PFSK-1 (cell line): ENCODE data around the gene EFCAB8.

Experiments used
- FOXP2 ChIP-seq: optimal IDR thresholded peaks from 2 replicates; pipeline ENCODE3; 2011; ENCODE audit warnings: borderline replicate concordance, control low read depth, inconsistent platforms; ENCODE audit not compliant: insufficient read depth; ENCODE audit errors: extremely low read length, extremely low read depth
- POLR2AphosphoS5 ChIP-seq: IDR thresholded peaks from 2 replicates; pipeline ENCODE4 v1.6.1; 2012; ENCODE audit warnings: low read depth, mild to moderate bottlenecking, control low read depth, low read length, moderate library complexity
- REST ChIP-seq, 2 experiments: IDR thresholded peaks; 2 replicates each; pipeline versions ENCODE4 v1.6.1 to v1.8.0; 2011 to 2012; ENCODE audit warnings: low read depth in 2 of 2, low read length in 2 of 2, control low read depth in 1 of 2, inconsistent platforms in 1 of 2, mild to moderate bottlenecking in 1 of 2, moderate library complexity in 1 of 2; ENCODE audit not compliant: insufficient read depth in 1 of 2
- SIN3A ChIP-seq: IDR thresholded peaks from 2 replicates; pipeline ENCODE4 v1.6.1; 2012; ENCODE audit warnings: mild to moderate bottlenecking, low read length, moderate library complexity, borderline replicate concordance; ENCODE audit not compliant: insufficient read depth
- TAF1 ChIP-seq: IDR thresholded peaks from 2 replicates; pipeline ENCODE4 v1.6.1; 2012; ENCODE audit warnings: low read length, control low read depth, borderline replicate concordance; ENCODE audit not compliant: insufficient read depth

EFCAB8 gene

GRCh38 chr20:32849577-32849976, 9.1 kb upstream of the EFCAB8 start:
- no peak for TF ChIP-seq TAF1
- no peak for TF ChIP-seq REST (IDR thresholded peaks at IDR 0.05; ENCODE audit: insufficient read depth in 1 of 2, low read depth in 2 of 2, low read length in 2 of 2)
- no peak for TF ChIP-seq SIN3A
- no peak for TF ChIP-seq FOXP2
- no peak for TF ChIP-seq POLR2AphosphoS5

GRCh38 chr20:32855387-32855786, 3.3 kb upstream of the EFCAB8 start:
- no peak for TF ChIP-seq SIN3A
- no peak for TF ChIP-seq REST (IDR thresholded peaks at IDR 0.05; ENCODE audit: insufficient read depth in 1 of 2, low read depth in 2 of 2, low read length in 2 of 2)
- TF ChIP-seq FOXP2 = no peak
- TF ChIP-seq POLR2AphosphoS5 = no peak
- no peak for TF ChIP-seq TAF1

GRCh38 chr20:32858189-32858588, 534 bp upstream of the EFCAB8 start:
- no peak for TF ChIP-seq TAF1
- no peak for TF ChIP-seq SIN3A
- TF ChIP-seq FOXP2 = no peak
- no peak for TF ChIP-seq REST (IDR thresholded peaks at IDR 0.05; ENCODE audit: insufficient read depth in 1 of 2, low read depth in 2 of 2, low read length in 2 of 2)
- TF ChIP-seq POLR2AphosphoS5 = no peak

- no peak for TF ChIP-seq POLR2AphosphoS5
- TF ChIP-seq REST (IDR thresholded peaks at IDR 0.05; ENCODE audit: insufficient read depth in 1 of 2, low read depth in 2 of 2, low read length in 2 of 2) = no peak
- TF ChIP-seq SIN3A = no peak
- TF ChIP-seq TAF1 = no peak
- TF ChIP-seq FOXP2 = no peak
Observed at GRCh38 chr20:32861446-32861845, 2.7 kb downstream of the EFCAB8 start.

GRCh38 chr20:32869562-32869961, 10.8 kb downstream of the EFCAB8 start:
- no peak for TF ChIP-seq SIN3A
